ENCODE measurements around the gene ABCC5. TPM values are rescaled to one million over a fixed set of nuclear protein-coding genes. Genes with fewer than 3 reads are reported as not detected.
A peak's percentile ranks its signal among the peaks of the same experiment; 100 is the strongest.

ABCC5 gene
- total RNA-seq, 1 experiment from 2014 or later: 37.6 TPM

DNA sequence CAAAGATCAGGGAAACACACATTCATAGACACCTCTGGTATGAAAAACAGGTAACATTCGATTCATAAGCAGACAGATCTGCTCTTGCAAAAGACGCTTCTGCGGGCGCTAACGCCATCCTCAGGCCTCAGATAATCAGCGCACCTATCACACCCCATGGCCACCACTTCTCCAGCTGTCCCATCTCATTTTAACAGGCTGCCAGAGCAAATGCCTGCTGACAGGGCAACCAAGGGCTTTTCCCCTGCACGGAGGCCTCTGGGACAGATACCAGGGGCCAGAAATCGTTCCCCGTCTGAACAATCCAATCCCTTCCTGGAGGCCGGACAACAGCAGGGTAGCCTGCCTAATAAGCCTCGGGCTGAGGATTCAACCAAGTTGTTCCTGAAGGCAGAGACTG is 15.2 kb downstream of the ABCC5 start:
- H3K9ac ChIP-seq (ENCODE audit: extremely low read depth, insufficient read length, low read length): no peak overlapping the region
- H2BK5ac ChIP-seq (ENCODE audit: insufficient read length, low read length): no peak overlapping the region
- H2BK20ac ChIP-seq (ENCODE audit: low read depth, low read length, poor library complexity, severe bottlenecking): no peak overlapping the region
- H3K27ac ChIP-seq (ENCODE audit: insufficient read length, low read depth, low read length): no peak overlapping the region
- H4K91ac ChIP-seq (ENCODE audit: insufficient read length, low read depth, low read length): no peak overlapping the region
- no peaks in the 10 kb centered on the region for H3K23me2 ChIP-seq (ENCODE audit: insufficient read length, low read depth, low read length, poor library complexity, severe bottlenecking)
- TF ChIP-seq CTCF (conservative IDR thresholded peaks at IDR 0.05): 0 out of 3 replicates have a peak, but pooled peaks have one; percentile 22
- H2BK15ac ChIP-seq (ENCODE audit: low read depth, low read length): no peak overlapping the region
- no peak overlapping the region for H2BK120ac ChIP-seq (ENCODE audit: low read depth, low read length, poor library complexity, severe bottlenecking)
- H3K14ac ChIP-seq (ENCODE audit: insufficient read depth, low read length): no peak overlapping the region
- H4K8ac ChIP-seq (replicated peaks; ENCODE audit: insufficient read length, low read depth, low read length): no peak overlapping the region
- H3K79me1 ChIP-seq (ENCODE audit: insufficient read depth, low read depth, low read length, poor library complexity, severe bottlenecking): no peaks in the 10 kb centered on the region
- Mint-ChIP-seq H3K27me3 (ENCODE audit: low read depth) (no peaks in the 10 kb centered on the region), H3K9me3 (no peaks in the 10 kb centered on the region), H3K27ac (peak overlapping the region in 2 of 3 experiments; percentile 32 to 90; a peak in 3 of 7 replicates), H3K36me3 (ENCODE audit: insufficient read depth in 1 of 3, low read depth in 3 of 3) (peaks cover 0 to 11% (median 0%) of the 10 kb centered on the region in 3 experiments; a peak in 4 of 7 replicates), H3K4me3 (no peak overlapping the region), H3K4me1 (peaks cover 10% of the 10 kb centered on the region in 2 experiments)
- no peak for DNase-seq
- WGBS (ENCODE audit: extremely low coverage, insufficient read length, low lambda C conversion rate): no CpG with 5 or more reads among the region's 11 CpGs
- no peaks in the 10 kb centered on the region for H3K9me3 ChIP-seq (ENCODE audit: control insufficient read depth, low read depth, low read length)
- H3K4me1 ChIP-seq (ENCODE audit: insufficient read depth, low read length): no peaks in the 10 kb centered on the region
- H4K5ac ChIP-seq (ENCODE audit: insufficient read length, low read depth, low read length): no peak overlapping the region
- H4K20me1 ChIP-seq (ENCODE audit: control insufficient read depth, insufficient read depth, insufficient read length): no peaks in the 10 kb centered on the region
- no peak overlapping the region for H3K56ac ChIP-seq (ENCODE audit: insufficient read length, low read depth, low read length)
- H3K27me3 ChIP-seq (ENCODE audit: insufficient read depth, low read length): no peaks in the 10 kb centered on the region
- no peak overlapping the region for H2AK5ac ChIP-seq (ENCODE audit: insufficient read length, low read length)
- no peak overlapping the region for H3T11ph ChIP-seq (ENCODE audit: low read length)
- H3K18ac ChIP-seq (ENCODE audit: insufficient read length, low read depth, low read length): no peak overlapping the region
- no peak overlapping the region for H3K4me2 ChIP-seq (ENCODE audit: insufficient read depth, insufficient read length, low read length)
- no peak overlapping the region for H2AFZ ChIP-seq (ENCODE audit: low read length)
- no peak overlapping the region for H3K23ac ChIP-seq (ENCODE audit: insufficient read length, low read depth, low read length)
- no peak overlapping the region for H2BK12ac ChIP-seq (ENCODE audit: insufficient read length, low read depth, low read length)
- no peaks in the 10 kb centered on the region for H3K79me2 ChIP-seq (ENCODE audit: insufficient read depth, low read length)
- no peak overlapping the region for H3K4ac ChIP-seq (ENCODE audit: low read depth, low read length)
